DND-41 (cell line): ENCODE results near the gene RNF150.

Experiments
- ATAC-seq: fragments of 200-7000 bp; cut with Tn5 transposase; 3 replicates; pipeline ENCODE4 v1.9.1; 2021; ENCODE audit warnings: low read depth; ENCODE audit not compliant: insufficient read depth
- DNase-seq: peaks from one replicate; pipeline ENCODE4 v3.0.0-alpha.2; 2020
- H2AFZ ChIP-seq: 2 replicates; pipeline ENCODE4 v1.6.0; 2012; ENCODE audit warnings: low read depth, low read length
- H3K27ac ChIP-seq: 2 replicates; pipeline ENCODE4 v1.5.1; 2012; ENCODE audit warnings: low read length, inconsistent platforms
- H3K27me3 ChIP-seq: fragments of 200-600 bp; sonication (generic); 2 replicates; pipeline ENCODE4 v1.6.0; 2012; ENCODE audit warnings: low read length, mild to moderate bottlenecking, inconsistent platforms; ENCODE audit not compliant: insufficient read depth, poor library complexity
- H3K36me3 ChIP-seq: 2 replicates; pipeline ENCODE4 v1.5.1; 2012; ENCODE audit warnings: low read length, inconsistent platforms; ENCODE audit not compliant: insufficient read depth
- H3K4me1 ChIP-seq: 2 replicates; pipeline ENCODE4 v1.5.1; 2012; ENCODE audit warnings: mild to moderate bottlenecking, low read length; ENCODE audit not compliant: insufficient read depth
- H3K4me2 ChIP-seq: 2 replicates; pipeline ENCODE4 v1.6.0; 2012; ENCODE audit warnings: mild to moderate bottlenecking, moderate library complexity, low read length, inconsistent platforms; ENCODE audit not compliant: insufficient read depth
- H3K4me3 ChIP-seq, 2 experiments: fragments of 200-600 bp in 1 of 2; shearing (Covaris generic) in 1 of 2; 2 replicates each; pipeline ENCODE4 v1.5.1; 2012 to 2016; ENCODE audit warnings: inconsistent platforms in 2 of 2, low read length in 2 of 2, mild to moderate bottlenecking in 2 of 2, low read depth in 1 of 2, moderate library complexity in 1 of 2
- H3K79me2 ChIP-seq: 2 replicates; pipeline ENCODE4 v1.6.0; 2012; ENCODE audit warnings: low read length, inconsistent platforms; ENCODE audit not compliant: insufficient read depth
- H3K9ac ChIP-seq: 2 replicates; pipeline ENCODE4 v1.6.0; 2012; ENCODE audit warnings: low read depth, mild to moderate bottlenecking, inconsistent platforms, low read length, moderate library complexity
- H3K9me3 ChIP-seq: 2 replicates; pipeline ENCODE4 v1.5.1; 2012; ENCODE audit warnings: low read length, moderate library complexity, mild to moderate bottlenecking, inconsistent platforms; ENCODE audit not compliant: insufficient read depth, severe bottlenecking
- H4K20me1 ChIP-seq: 2 replicates; pipeline ENCODE4 v1.6.0; 2012; ENCODE audit warnings: low read length; ENCODE audit not compliant: insufficient read depth
- CTCF ChIP-seq: IDR thresholded peaks from 2 replicates; pipeline ENCODE4 v1.5.1; 2012; ENCODE audit warnings: borderline replicate concordance, low read length, moderate library complexity, mild to moderate bottlenecking; ENCODE audit not compliant: poor library complexity, severe bottlenecking; ENCODE audit errors: extremely low read depth
- EZH2 ChIP-seq: IDR thresholded peaks from 3 replicates; pipeline ENCODE4 v1.6.1; 2012; ENCODE audit warnings: borderline replicate concordance, low read depth, mild to moderate bottlenecking, moderate library complexity, low read length, inconsistent platforms; ENCODE audit not compliant: severe bottlenecking

Gene RNF150

GRCh38 chr4:140980426-140981200 lies 152.7 kb downstream of the RNF150 start:
- Histone ChIP-seq H3K79me2 (no peaks in the 10 kb centered on the region), H3K4me1 (no peaks in the 10 kb centered on the region), H3K9ac (no peak overlapping the region), H3K27ac (no peak overlapping the region), H3K36me3 (no peaks in the 10 kb centered on the region), H3K4me2 (no peak overlapping the region), H3K27me3 (no peaks in the 10 kb centered on the region), H3K9me3 (no peaks in the 10 kb centered on the region), H4K20me1 (no peaks in the 10 kb centered on the region), H2AFZ (no peak overlapping the region), H3K4me3 (no peak overlapping the region)
- ATAC-seq (no peak), DNase-seq (no peak)
- TF ChIP-seq EZH2 (no peak), CTCF (no peak)

- Histone ChIP-seq H3K4me3 (no peak overlapping the region), H3K36me3 (no peaks in the 10 kb centered on the region), H3K27me3 (no peaks in the 10 kb centered on the region), H3K9ac (no peak overlapping the region), H3K9me3 (no peaks in the 10 kb centered on the region), H4K20me1 (no peaks in the 10 kb centered on the region), H3K27ac (no peak overlapping the region), H3K4me1 (no peaks in the 10 kb centered on the region), H2AFZ (no peak overlapping the region), H3K4me2 (no peak overlapping the region), H3K79me2 (no peaks in the 10 kb centered on the region)
- ATAC-seq, result no peak
- no peak for DNase-seq
- TF ChIP-seq EZH2 (no peak), CTCF (no peak)
These were observed 156.5 kb downstream of the RNF150 start for GRCh38 chr4:140976768-140977167.

GRCh38 chr4:140971077-140971792 lies 162.0 kb downstream of the RNF150 start:
- no peak for TF ChIP-seq EZH2
- TF ChIP-seq CTCF, result no peak
- no peak overlapping the region for H3K4me2 ChIP-seq
- H3K27ac ChIP-seq, result no peak overlapping the region
- H3K9ac ChIP-seq, result no peak overlapping the region
- no peaks in the 10 kb centered on the region for H4K20me1 ChIP-seq
- H3K27me3 ChIP-seq, result no peaks in the 10 kb centered on the region
- no peak for ATAC-seq
- H3K4me1 ChIP-seq, result no peaks in the 10 kb centered on the region
- no peaks in the 10 kb centered on the region for H3K36me3 ChIP-seq
- no peaks in the 10 kb centered on the region for H3K79me2 ChIP-seq
- H2AFZ ChIP-seq, result no peak overlapping the region
- no peak overlapping the region for H3K4me3 ChIP-seq
- no peak for DNase-seq
- no peaks in the 10 kb centered on the region for H3K9me3 ChIP-seq
